K562 (cell line): Measurements from ENCODE around the gene P3H1. TPM values are rescaled to one million over a fixed set of nuclear protein-coding genes. Genes with fewer than 3 reads are reported as not detected.

ENCODE experiments used
- CBX1 ChIP-seq: sonication (generic); IDR thresholded peaks from 2 replicates; pipeline ENCODE4 v1.6.1; 2016; ENCODE audit warnings: antibody characterized with exemption, low read depth, mild to moderate bottlenecking
- FOXJ2 ChIP-seq: fragments of 200-800 bp; sonication (Bioruptor generic); IDR thresholded peaks from 2 replicates; pipeline ENCODE4 v1.6.1; 2016; ENCODE audit warnings: missing genetic modification characterization, missing compliant biosample characterization
- GATAD2A ChIP-seq: fragments of 450-650 bp; IDR thresholded peaks from 2 replicates; pipeline ENCODE4 v1.6.1; 2017
- HDAC8 ChIP-seq: fragments of 450-650 bp; IDR thresholded peaks from 2 replicates; pipeline ENCODE4 v1.6.1; 2016; ENCODE audit warnings: mild to moderate bottlenecking, missing genetic modification characterization, moderate library complexity, missing compliant biosample characterization
- KDM1A ChIP-seq, 2 experiments: fragments of 450-650 bp; IDR thresholded peaks; 2 replicates each; pipeline ENCODE4 v1.6.1; 2016; ENCODE audit warnings: mild to moderate bottlenecking in 2 of 2
- LARP7 ChIP-seq: fragments of 450-650 bp; IDR thresholded peaks from 2 replicates; pipeline ENCODE4 v1.6.1; 2016
- MBD1 ChIP-seq: fragments of 250-450 bp; sonication (Bioruptor Pico); IDR thresholded peaks from 2 replicates; pipeline ENCODE4 v1.8.0; 2022; ENCODE audit warnings: inconsistent platforms
- NFIX ChIP-seq: fragments of 250-450 bp; sonication (Bioruptor Pico); IDR thresholded peaks from 2 replicates; pipeline ENCODE4 v1.4.0; 2020; ENCODE audit warnings: low read depth, mild to moderate bottlenecking, moderate library complexity
- PKNOX1 ChIP-seq: fragments of 450-650 bp; IDR thresholded peaks from 2 replicates; pipeline ENCODE4 v1.6.1; 2016
- POLR2A ChIP-seq: fragments of 450-650 bp; conservative IDR thresholded peaks from 2 replicates; pipeline ENCODE4 v1.6.1; 2016
- PRPF4 ChIP-seq: fragments of 200-400 bp; formaldehyde crosslinking; IDR thresholded peaks from one replicate; pipeline ENCODE4 v1.6.1; 2017; ENCODE audit warnings: low read length, low read depth, mild to moderate bottlenecking; ENCODE audit not compliant: insufficient read depth, poor library complexity, severe bottlenecking
- RFX5 ChIP-seq: IDR thresholded peaks from 2 replicates; pipeline ENCODE4 v1.6.1; 2011; ENCODE audit warnings: low read depth, mild to moderate bottlenecking, improper control_type of control experiment, low read length
- TEAD1 ChIP-seq, 2 experiments: fragments of 450-650 bp in 1 of 2; sonication (generic) in 1 of 2; formaldehyde crosslinking; IDR thresholded peaks; 2 replicates each; pipeline versions ENCODE4 v1.4.0 to v1.8.0; 2020 to 2022; ENCODE audit warnings: mild to moderate bottlenecking in 2 of 2, missing genetic modification reagents in 1 of 2
- ZNF699 ChIP-seq: fragments of 250-450 bp; sonication (Bioruptor Pico); IDR thresholded peaks from 2 replicates; pipeline ENCODE4 v1.8.0; 2021; ENCODE audit warnings: mild to moderate bottlenecking, moderate library complexity; ENCODE audit not compliant: insufficient replicate concordance
- polyA plus RNA-seq, 8 experiments: library from polyadenylated mRNA; depleted of rRNA in 4 of 8; stranded (reverse) in 5 of 8; unstranded in 3 of 8; fragments of >200 nt; fragmentation: Nextera tagmentation in 2 of 8; fragmentation: Illumina TruSeq in 1 of 8; extraction: Ambion mirVana in 2 of 8; extraction: Trizol in 1 of 8; gene quantifications; 2 replicates each; pipeline versions ENCODE4 v1.2.1 to v1.2.3, GENCODE V29; 2011 to 2014; ENCODE audit warnings: inconsistent platforms in 1 of 8, missing spikeins in 1 of 8
- total RNA-seq, 7 experiments: library from RNA; depleted of rRNA in 6 of 7; stranded (reverse); fragments of >200 nt in 6 of 7; fragmentation: Illumina TruSeq in 2 of 7; extraction: Trizol in 2 of 7; gene quantifications; 2 replicates each; pipeline versions ENCODE4 v1.2.1 to v1.2.3, GENCODE V29; 2011 to 2021; ENCODE audit warnings: low replicate concordance in 1 of 7
- TF ChIP-seq, protein P1 (sequence below), 2 experiments: fragments of 450-650 bp in 1 of 2; sonication (generic) in 1 of 2; formaldehyde crosslinking in 1 of 2; IDR thresholded peaks in 1 of 2; conservative IDR thresholded peaks in 1 of 2; 2 replicates each; pipeline versions ENCODE4 v1.6.1 to v1.8.1; 2016 to 2023; ENCODE audit warnings: mild to moderate bottlenecking in 2 of 2, moderate library complexity in 2 of 2, inconsistent platforms in 1 of 2, missing genetic modification reagents in 1 of 2
- TF ChIP-seq, protein P2 (sequence below): IDR thresholded peaks from 2 replicates; pipeline ENCODE4 v1.6.1; 2011; ENCODE audit not compliant: insufficient read length; ENCODE audit errors: extremely low read depth
- TF ChIP-seq, protein P3 (sequence below): sonication (generic); formaldehyde crosslinking; IDR thresholded peaks from 2 replicates; pipeline ENCODE4 v1.8.1; 2023; ENCODE audit warnings: mild to moderate bottlenecking, missing genetic modification reagents, moderate library complexity
- TF ChIP-seq, protein P4 (sequence below): fragments of 450-650 bp; IDR thresholded peaks from 2 replicates; pipeline ENCODE4 v1.6.1; 2017; ENCODE audit warnings: antibody characterized with exemption, mild to moderate bottlenecking

P3H1 gene
- total and polyA plus RNA-seq, 9 of the 15 experiments (the other 6 are each of a cell fraction or from before 2014, with no cell fraction given), result 1.7 to 81.7 (median 45.7) TPM

DNA sequence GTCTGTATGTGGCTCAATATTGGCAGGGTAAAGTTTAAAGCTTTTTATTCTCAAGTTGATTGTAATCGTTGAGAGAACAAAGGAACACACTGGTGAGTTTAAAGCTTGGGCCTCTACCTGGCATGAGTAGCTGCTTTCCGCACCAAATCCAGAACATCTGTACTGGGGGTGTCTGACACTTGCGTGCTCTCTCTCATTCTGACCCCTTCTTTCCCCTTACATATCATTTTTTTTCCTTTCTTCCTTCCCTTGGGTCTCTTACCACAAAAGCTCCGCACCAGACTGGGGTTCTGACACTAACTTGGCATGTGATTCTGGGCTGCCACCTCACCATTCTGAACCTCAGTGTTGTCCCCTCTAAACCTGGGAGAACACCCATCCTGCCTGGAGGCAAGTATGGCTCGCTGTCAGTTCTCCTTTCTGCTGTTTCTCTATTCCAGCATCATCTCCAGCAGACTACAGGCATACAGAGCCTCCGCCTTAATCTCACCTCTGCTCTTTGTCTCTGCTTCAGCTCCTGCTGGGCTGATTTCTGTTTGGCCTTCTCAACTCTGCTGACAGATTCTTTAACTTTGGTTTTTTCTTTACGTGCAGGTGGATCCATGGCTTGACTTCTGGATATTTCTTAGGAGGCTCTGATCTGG is 49.2 kb upstream of the P3H1 start (continued):
- TF ChIP-seq, protein P1, sequence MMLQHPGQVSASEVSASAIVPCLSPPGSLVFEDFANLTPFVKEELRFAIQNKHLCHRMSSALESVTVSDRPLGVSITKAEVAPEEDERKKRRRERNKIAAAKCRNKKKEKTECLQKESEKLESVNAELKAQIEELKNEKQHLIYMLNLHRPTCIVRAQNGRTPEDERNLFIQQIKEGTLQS (IDR thresholded peaks at IDR 0.05), result no peak
- TF ChIP-seq, protein P1 (CRISPR knock-in tag; conservative IDR thresholded peaks at IDR 0.05), result 0 out of 2 replicates have a peak, but pooled peaks have one; percentile 46
- no peak for TF ChIP-seq LARP7
- peak; percentile 32; the same call in 1 of the 2 replicates for TF ChIP-seq PKNOX1
- TF ChIP-seq, protein P2, sequence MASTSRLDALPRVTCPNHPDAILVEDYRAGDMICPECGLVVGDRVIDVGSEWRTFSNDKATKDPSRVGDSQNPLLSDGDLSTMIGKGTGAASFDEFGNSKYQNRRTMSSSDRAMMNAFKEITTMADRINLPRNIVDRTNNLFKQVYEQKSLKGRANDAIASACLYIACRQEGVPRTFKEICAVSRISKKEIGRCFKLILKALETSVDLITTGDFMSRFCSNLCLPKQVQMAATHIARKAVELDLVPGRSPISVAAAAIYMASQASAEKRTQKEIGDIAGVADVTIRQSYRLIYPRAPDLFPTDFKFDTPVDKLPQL, result no peak
- TF ChIP-seq RFX5, result no peak
- no peak for TF ChIP-seq MBD1 (CRISPR knock-in tag)
- TF ChIP-seq GATAD2A, result no peak
- no peak for TF ChIP-seq FOXJ2 (tag)
- no peak for TF ChIP-seq POLR2A
- no peak for TF ChIP-seq TEAD1 (CRISPR knock-in tag; IDR thresholded peaks at IDR 0.05)
- TF ChIP-seq, protein P3, sequence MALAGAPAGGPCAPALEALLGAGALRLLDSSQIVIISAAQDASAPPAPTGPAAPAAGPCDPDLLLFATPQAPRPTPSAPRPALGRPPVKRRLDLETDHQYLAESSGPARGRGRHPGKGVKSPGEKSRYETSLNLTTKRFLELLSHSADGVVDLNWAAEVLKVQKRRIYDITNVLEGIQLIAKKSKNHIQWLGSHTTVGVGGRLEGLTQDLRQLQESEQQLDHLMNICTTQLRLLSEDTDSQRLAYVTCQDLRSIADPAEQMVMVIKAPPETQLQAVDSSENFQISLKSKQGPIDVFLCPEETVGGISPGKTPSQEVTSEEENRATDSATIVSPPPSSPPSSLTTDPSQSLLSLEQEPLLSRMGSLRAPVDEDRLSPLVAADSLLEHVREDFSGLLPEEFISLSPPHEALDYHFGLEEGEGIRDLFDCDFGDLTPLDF (CRISPR knock-in tag), result 0 out of 2 replicates have a peak, but pooled peaks have one; percentile 54
- TF ChIP-seq CBX1, result no peak
- TF ChIP-seq, protein P4, sequence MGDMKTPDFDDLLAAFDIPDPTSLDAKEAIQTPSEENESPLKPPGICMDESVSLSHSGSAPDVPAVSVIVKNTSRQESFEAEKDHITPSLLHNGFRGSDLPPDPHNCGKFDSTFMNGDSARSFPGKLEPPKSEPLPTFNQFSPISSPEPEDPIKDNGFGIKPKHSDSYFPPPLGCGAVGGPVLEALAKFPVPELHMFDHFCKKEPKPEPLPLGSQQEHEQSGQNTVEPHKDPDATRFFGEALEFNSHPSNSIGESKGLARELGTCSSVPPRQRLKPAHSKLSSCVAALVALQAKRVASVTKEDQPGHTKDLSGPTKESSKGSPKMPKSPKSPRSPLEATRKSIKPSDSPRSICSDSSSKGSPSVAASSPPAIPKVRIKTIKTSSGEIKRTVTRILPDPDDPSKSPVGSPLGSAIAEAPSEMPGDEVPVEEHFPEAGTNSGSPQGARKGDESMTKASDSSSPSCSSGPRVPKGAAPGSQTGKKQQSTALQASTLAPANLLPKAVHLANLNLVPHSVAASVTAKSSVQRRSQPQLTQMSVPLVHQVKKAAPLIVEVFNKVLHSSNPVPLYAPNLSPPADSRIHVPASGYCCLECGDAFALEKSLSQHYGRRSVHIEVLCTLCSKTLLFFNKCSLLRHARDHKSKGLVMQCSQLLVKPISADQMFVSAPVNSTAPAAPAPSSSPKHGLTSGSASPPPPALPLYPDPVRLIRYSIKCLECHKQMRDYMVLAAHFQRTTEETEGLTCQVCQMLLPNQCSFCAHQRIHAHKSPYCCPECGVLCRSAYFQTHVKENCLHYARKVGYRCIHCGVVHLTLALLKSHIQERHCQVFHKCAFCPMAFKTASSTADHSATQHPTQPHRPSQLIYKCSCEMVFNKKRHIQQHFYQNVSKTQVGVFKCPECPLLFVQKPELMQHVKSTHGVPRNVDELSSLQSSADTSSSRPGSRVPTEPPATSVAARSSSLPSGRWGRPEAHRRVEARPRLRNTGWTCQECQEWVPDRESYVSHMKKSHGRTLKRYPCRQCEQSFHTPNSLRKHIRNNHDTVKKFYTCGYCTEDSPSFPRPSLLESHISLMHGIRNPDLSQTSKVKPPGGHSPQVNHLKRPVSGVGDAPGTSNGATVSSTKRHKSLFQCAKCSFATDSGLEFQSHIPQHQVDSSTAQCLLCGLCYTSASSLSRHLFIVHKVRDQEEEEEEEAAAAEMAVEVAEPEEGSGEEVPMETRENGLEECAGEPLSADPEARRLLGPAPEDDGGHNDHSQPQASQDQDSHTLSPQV, result 0 out of 2 replicates have a peak, but pooled peaks have one; percentile 32
- TF ChIP-seq HDAC8, result no peak
- no peak for TF ChIP-seq NFIX (CRISPR knock-in tag)
- TF ChIP-seq PRPF4, result no peak
- no peak for TF ChIP-seq ZNF699 (CRISPR knock-in tag)
- TF ChIP-seq KDM1A (IDR thresholded peaks at IDR 0.05), result peak in 1 of 2 experiments; percentile 31; a peak in 1 of 4 replicates
